K562 (cell line): ENCODE results near the gene UMAD1. TPM values are rescaled to one million over a fixed set of nuclear protein-coding genes. Genes with fewer than 3 reads are reported as not detected.
A peak's percentile ranks its signal among the peaks of the same experiment; 100 is the strongest.
"Not testable (repeated sequence)": the region's sequence is repeated elsewhere in the genome, so short reads cannot be mapped to it uniquely, and the experiment has no call there.

ENCODE experiments used
- ATAC-seq: fragments of 200-7000 bp; cut with Tn5 transposase; 3 replicates; pipeline ENCODE4 v1.9.1; 2020; ENCODE audit warnings: moderate library complexity
- BruUV-seq: library from RNA; stranded (reverse); fragments of 400-500 nt; replicated peaks from 2 replicates; lab custom pipeline; 2021; lab: Mats Ljungman, UMichigan
- CTCF ChIA-PET: fragments of 300-600 bp; formaldehyde crosslinking; extraction: SDS; loops from one replicate; lab custom pipeline; 2021; ENCODE audit warnings: low intra/inter-chr PET ratio; lab: Yijun Ruan, JAX
- POLR2A ChIA-PET: fragments of 300-600, 350-650 bp; sonication (Branson Sonifier 250); formaldehyde crosslinking; extraction: SDS; loops from one replicate; lab custom pipeline; 2021; ENCODE audit warnings: antibody characterized with exemption, inconsistent platforms; lab: Yijun Ruan, JAX
- DNase-seq, 4 experiments: peaks; one replicate each; pipeline versions ENCODE4 v3.0.0 to v3.0.0-alpha.2; 2011 to 2018; ENCODE audit warnings: low spot score in 3 of 4, mixed read lengths in 3 of 4; ENCODE audit errors: extremely low read depth in 1 of 4
- FAIRE-seq: peaks from 2 replicates; lab custom pipeline; 2011; peaks lifted over from hg19 to GRCh38; lab: Jason Lieb, UNC
- H2AFZ ChIP-seq: 2 replicates; pipeline ENCODE4 v1.6.0; 2011; ENCODE audit warnings: low read depth, low read length, control low read depth, inconsistent platforms
- H3K27ac ChIP-seq: fragments of 200-600 bp; 3 replicates; pipeline ENCODE4 v1.8.0; 2011; ENCODE audit warnings: low read depth, mild to moderate bottlenecking, control low read depth, inconsistent platforms, low read length, moderate library complexity, mixed read lengths; ENCODE audit errors: extremely low read depth
- H3K27me3 ChIP-seq, 2 experiments: fragments of 300-600 bp in 1 of 2; 2 replicates in 1 of 2; 3 replicates in 1 of 2; pipeline versions ENCODE4 v1.6.0 to v1.8.0; 2011; ENCODE audit warnings: inconsistent platforms in 2 of 2, low read length in 2 of 2, mild to moderate bottlenecking in 1 of 2, mixed read lengths in 1 of 2, moderate library complexity in 1 of 2; ENCODE audit not compliant: control insufficient read depth in 2 of 2, insufficient read depth in 2 of 2
- H3K36me3 ChIP-seq: fragments of 300-600 bp; 3 replicates; pipeline ENCODE4 v1.8.0; 2011; ENCODE audit warnings: mild to moderate bottlenecking, low read length, inconsistent platforms; ENCODE audit not compliant: control insufficient read depth, insufficient read depth
- H3K4me1 ChIP-seq, 2 experiments: fragments of 200-600 bp in 1 of 2; replicated peaks in 1 of 2; 2 replicates in 1 of 2; 3 replicates in 1 of 2; pipeline versions ENCODE4 v1.5.1 to v1.8.0; 2011; ENCODE audit warnings: inconsistent platforms in 2 of 2, low read length in 2 of 2, mild to moderate bottlenecking in 1 of 2, mixed read lengths in 1 of 2, moderate library complexity in 1 of 2; ENCODE audit not compliant: control insufficient read depth in 2 of 2, insufficient read depth in 2 of 2
- H3K4me2 ChIP-seq: 2 replicates; pipeline ENCODE4 v1.6.1; 2011; ENCODE audit warnings: low read length, control low read depth, inconsistent platforms, mixed read lengths; ENCODE audit not compliant: insufficient read depth
- H3K4me3 ChIP-seq: fragments of 200-600 bp; sonication (generic), shearing (Covaris generic); 2 replicates; pipeline ENCODE4 v1.5.1; 2016; ENCODE audit warnings: control low read depth, inconsistent platforms
- H3K79me2 ChIP-seq: fragments of 200-600 bp; 3 replicates; pipeline ENCODE4 v1.8.0; 2011; ENCODE audit warnings: low read length, inconsistent platforms; ENCODE audit not compliant: control insufficient read depth, insufficient read depth
- H3K9ac ChIP-seq, 2 experiments: 2 replicates each; pipeline versions ENCODE4 v1.6.0 to v1.6.1; 2011; ENCODE audit warnings: low read depth in 2 of 2, low read length in 2 of 2, control low read depth in 1 of 2, inconsistent platforms in 1 of 2, mild to moderate bottlenecking in 1 of 2, mixed read lengths in 1 of 2; ENCODE audit not compliant: insufficient read depth in 1 of 2
- H3K9me1 ChIP-seq: one replicate; pipeline ENCODE4 v1.6.0; 2011; ENCODE audit warnings: inconsistent platforms, mild to moderate bottlenecking, low read length, moderate library complexity; ENCODE audit not compliant: control insufficient read depth, insufficient read depth
- H3K9me3 ChIP-seq: replicated peaks from 2 replicates; pipeline ENCODE4 v1.5.1; 2011; ENCODE audit warnings: low read depth, low read length, inconsistent platforms; ENCODE audit not compliant: control insufficient read depth, insufficient read depth
- H4K20me1 ChIP-seq: replicated peaks from 2 replicates; pipeline ENCODE4 v1.6.1; 2011; ENCODE audit warnings: low read length, inconsistent platforms, mixed read lengths; ENCODE audit not compliant: control insufficient read depth, insufficient read depth
- FOXK2 ChIP-seq, 2 experiments: fragments of 450-650 bp; IDR thresholded peaks in 1 of 2; conservative IDR thresholded peaks in 1 of 2; 2 replicates each; pipeline ENCODE4 v1.6.1; 2016; ENCODE audit warnings: low read depth in 2 of 2, mild to moderate bottlenecking in 1 of 2
- FOXM1 ChIP-seq, 2 experiments: fragments of 450-650 bp in 1 of 2; sonication (generic) in 1 of 2; formaldehyde crosslinking in 1 of 2; IDR thresholded peaks; 2 replicates each; pipeline versions ENCODE4 v1.6.1 to v1.9.0; 2017 to 2022; ENCODE audit warnings: low read depth in 2 of 2, mild to moderate bottlenecking in 2 of 2, missing genetic modification reagents in 1 of 2, moderate library complexity in 1 of 2
- HCFC1 ChIP-seq: IDR thresholded peaks from 2 replicates; pipeline ENCODE4 v1.6.1; 2012; ENCODE audit warnings: low read depth, low read length, improper control_type of control experiment
- HDAC6 ChIP-seq: IDR thresholded peaks from 2 replicates; pipeline ENCODE4 v1.6.1; 2012; ENCODE audit warnings: low read depth, mild to moderate bottlenecking, control low read depth, inconsistent platforms, low read length, moderate library complexity
- IRF2 ChIP-seq: sonication (generic); formaldehyde crosslinking; IDR thresholded peaks from 2 replicates; pipeline ENCODE4 v1.8.1; 2022; ENCODE audit warnings: mild to moderate bottlenecking, missing genetic modification reagents
- NCOA1 ChIP-seq: fragments of 450-650 bp; IDR thresholded peaks from 2 replicates; pipeline ENCODE4 v1.6.1; 2016; ENCODE audit warnings: low read depth
- TCF7L2 ChIP-seq: fragments of 150-350 bp; IDR thresholded peaks from 2 replicates; pipeline ENCODE4 v1.6.1; 2016; ENCODE audit warnings: low read depth, mild to moderate bottlenecking, low read length, moderate library complexity
- THRAP3 ChIP-seq: fragments of 450-650 bp; IDR thresholded peaks from 2 replicates; pipeline ENCODE4 v1.6.1; 2016; ENCODE audit warnings: mild to moderate bottlenecking, inconsistent platforms, borderline replicate concordance
- ZFX ChIP-seq: sonication (generic); formaldehyde crosslinking; IDR thresholded peaks from 2 replicates; pipeline ENCODE4 v1.8.0; 2022; ENCODE audit warnings: mild to moderate bottlenecking, missing genetic modification reagents, moderate library complexity
- WGBS: fragments of 100-300 bp; shearing (Covaris generic); methylation state at CpG from one replicate; pipeline ENCODE4 v1.1.6; 2016; ENCODE audit warnings: low coverage, mixed read lengths; ENCODE audit not compliant: insufficient coverage; ENCODE audit errors: missing lambda C conversion rate; 5-methylcytosine and 5-hydroxymethylcytosine counted together
- in situ Hi-C: fragments of 300-500 bp; cut with MboI; formaldehyde crosslinking; loops from 4 replicates; pipeline ENCODE4 v1.15.0; 2018; ENCODE audit warnings: inconsistent platforms, mixed read lengths
- intact Hi-C: fragments of 100-400 bp; cut with micrococcal nuclease; formaldehyde crosslinking; loops from 2 replicates; pipeline ENCODE4 v1.14.2; 2022
- polyA plus RNA-seq, 8 experiments: library from polyadenylated mRNA; depleted of rRNA in 4 of 8; stranded (reverse) in 5 of 8; unstranded in 3 of 8; fragments of >200 nt; fragmentation: Nextera tagmentation in 2 of 8; fragmentation: Illumina TruSeq in 1 of 8; extraction: Ambion mirVana in 2 of 8; extraction: Trizol in 1 of 8; gene quantifications; 2 replicates each; pipeline versions ENCODE4 v1.2.1 to v1.2.3, GENCODE V29; 2011 to 2014; ENCODE audit warnings: inconsistent platforms in 1 of 8, missing spikeins in 1 of 8
- total RNA-seq, 7 experiments: library from RNA; depleted of rRNA in 6 of 7; stranded (reverse); fragments of >200 nt in 6 of 7; fragmentation: Illumina TruSeq in 2 of 7; extraction: Trizol in 2 of 7; gene quantifications; 2 replicates each; pipeline versions ENCODE4 v1.2.1 to v1.2.3, GENCODE V29; 2011 to 2021; ENCODE audit warnings: low replicate concordance in 1 of 7
- TF ChIP-seq, protein P1 (sequence below): fragments of 450-650 bp; IDR thresholded peaks from 2 replicates; pipeline ENCODE4 v1.7.1; 2018; ENCODE audit warnings: mild to moderate bottlenecking, low read depth; ENCODE audit not compliant: partially characterized antibody

UMAD1 gene
- total and polyA plus RNA-seq, 9 of the 15 experiments (the other 6 are each of a cell fraction or from before 2014, with no cell fraction given): 9.0 to 26.7 (median 13.3) TPM

DNA sequence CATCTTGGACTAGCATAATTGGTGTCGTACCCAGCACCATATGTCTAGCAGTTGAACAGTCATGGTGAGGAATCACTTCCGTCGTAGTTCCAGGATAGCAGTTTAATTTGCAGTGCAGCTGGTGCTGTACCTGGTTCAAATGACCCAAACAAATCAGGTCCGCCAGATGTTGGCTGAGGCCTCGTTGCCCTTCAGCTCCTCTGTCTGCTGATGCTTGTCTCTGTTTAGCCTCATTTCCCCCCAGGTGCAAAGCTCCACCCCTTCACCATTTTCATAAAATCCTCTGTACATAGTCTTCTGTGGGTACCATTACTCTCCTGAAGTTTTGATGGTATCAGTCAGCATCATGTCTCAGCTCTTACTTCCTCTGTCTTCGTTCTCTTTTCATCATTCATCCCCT is 35.1 kb downstream of the UMAD1 start:
- H3K27me3 ChIP-seq: no peaks in the 10 kb centered on the region
- H4K20me1 ChIP-seq: no peaks in the 10 kb centered on the region
- peaks cover 2% of the 10 kb centered on the region; the same call in 1 of the 2 replicates for H3K9me3 ChIP-seq
- ATAC-seq (no peak), FAIRE-seq (no peak), DNase-seq (no peak)
- H3K79me2 ChIP-seq: no peaks in the 10 kb centered on the region
- in situ Hi-C loops (no loop called here), intact Hi-C loops (no loop called here)
- no peak overlapping the region for H3K9ac ChIP-seq
- ChIA-PET POLR2A (interaction anchor here (0.6 to 1.3 kb wide), 4 partner anchors 9 to 270 kb away, joined by 3 to 5 read pairs (median 4); no protein-coding TSS in a partner anchor), CTCF (no interaction called here)
- H3K4me2 ChIP-seq: no peak overlapping the region
- no peak overlapping the region for H2AFZ ChIP-seq
- BruUV-seq: no TSS peak
- no peaks in the 10 kb centered on the region for H3K9me1 ChIP-seq
- 69% methylated on average over 6 of the region's 6 CpGs for WGBS
- H3K4me1 ChIP-seq: no peaks in the 10 kb centered on the region
- no peak overlapping the region for H3K4me3 ChIP-seq
- peaks cover 5% of the 10 kb centered on the region; the same call in 2 of the 3 replicates for H3K36me3 ChIP-seq
- TF ChIP-seq NCOA1 (no peak), HCFC1 (no peak), ZFX (no peak), TCF7L2 (no peak), FOXK2 (conservative IDR thresholded peaks at IDR 0.05 in 1 of 2, IDR thresholded peaks at IDR 0.05 in 1 of 2; ENCODE audit: low read depth in 2 of 2) (no peak), HDAC6 (no peak), THRAP3 (no peak), IRF2 (no peak), FOXM1 (IDR thresholded peaks at IDR 0.05; ENCODE audit: low read depth) (no peak), FOXM1 (CRISPR knock-in tag; IDR thresholded peaks at IDR 0.05; ENCODE audit: low read depth) (no peak)
- TF ChIP-seq, protein P1, sequence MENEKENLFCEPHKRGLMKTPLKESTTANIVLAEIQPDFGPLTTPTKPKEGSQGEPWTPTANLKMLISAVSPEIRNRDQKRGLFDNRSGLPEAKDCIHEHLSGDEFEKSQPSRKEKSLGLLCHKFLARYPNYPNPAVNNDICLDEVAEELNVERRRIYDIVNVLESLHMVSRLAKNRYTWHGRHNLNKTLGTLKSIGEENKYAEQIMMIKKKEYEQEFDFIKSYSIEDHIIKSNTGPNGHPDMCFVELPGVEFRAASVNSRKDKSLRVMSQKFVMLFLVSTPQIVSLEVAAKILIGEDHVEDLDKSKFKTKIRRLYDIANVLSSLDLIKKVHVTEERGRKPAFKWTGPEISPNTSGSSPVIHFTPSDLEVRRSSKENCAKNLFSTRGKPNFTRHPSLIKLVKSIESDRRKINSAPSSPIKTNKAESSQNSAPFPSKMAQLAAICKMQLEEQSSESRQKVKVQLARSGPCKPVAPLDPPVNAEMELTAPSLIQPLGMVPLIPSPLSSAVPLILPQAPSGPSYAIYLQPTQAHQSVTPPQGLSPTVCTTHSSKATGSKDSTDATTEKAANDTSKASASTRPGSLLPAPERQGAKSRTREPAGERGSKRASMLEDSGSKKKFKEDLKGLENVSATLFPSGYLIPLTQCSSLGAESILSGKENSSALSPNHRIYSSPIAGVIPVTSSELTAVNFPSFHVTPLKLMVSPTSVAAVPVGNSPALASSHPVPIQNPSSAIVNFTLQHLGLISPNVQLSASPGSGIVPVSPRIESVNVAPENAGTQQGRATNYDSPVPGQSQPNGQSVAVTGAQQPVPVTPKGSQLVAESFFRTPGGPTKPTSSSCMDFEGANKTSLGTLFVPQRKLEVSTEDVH: no peak
- no peak overlapping the region for H3K27ac ChIP-seq

GRCh38 chr7:7679640-7680039 is 39.1 kb downstream of the UMAD1 start:
- POLR2A ChIA-PET: interaction anchor here (1.0 kb wide), 1 partner anchor 464 kb away, joined by 3 read pairs; no protein-coding TSS in a partner anchor
- H3K4me2 ChIP-seq, in situ Hi-C loops, H4K20me1 ChIP-seq, H2AFZ ChIP-seq, H3K9me1 ChIP-seq, CTCF ChIA-PET, H3K4me1 ChIP-seq, H3K9me3 ChIP-seq, H3K27ac ChIP-seq, H3K36me3 ChIP-seq, FAIRE-seq, H3K79me2 ChIP-seq, H3K9ac ChIP-seq, H3K4me3 ChIP-seq, H3K27me3 ChIP-seq, BruUV-seq, DNase-seq: not testable (repeated sequence)
- 92% methylated on average over 2 of the region's 2 CpGs for WGBS
- intact Hi-C loops: loop anchor here (5.0 to 10.0 kb wide), 4 partner anchors 213 to 618 kb away; no protein-coding TSS in a partner anchor
- ATAC-seq: peak; percentile 50; the same call in 1 of the 3 replicates
